OCI-LY3 (cell line): ENCODE data around the gene POLR1C.

Experiments
- CTCF ChIP-seq: fragments of 200-600, 300-600 bp; sonication (generic); IDR thresholded peaks from 2 replicates; pipeline ENCODE4 v1.5.1; 2014; ENCODE audit warnings: antibody characterized with exemption, low read length, low read depth
- EZH2phosphoT487 ChIP-seq: fragments of 200-600 bp; shearing (Covaris generic); IDR thresholded peaks from 2 replicates; pipeline ENCODE4 v1.6.1; 2018; ENCODE audit warnings: antibody characterized with exemption, mixed run types, low read depth

- no peak for TF ChIP-seq CTCF
- TF ChIP-seq EZH2phosphoT487: no peak
These were observed 19.2 kb upstream of the POLR1C start for GRCh38 chr6:43497689-43498088.
